ENCODE data around the gene ATP6V1B1. TPM values are rescaled to one million over a fixed set of nuclear protein-coding genes. Genes with fewer than 3 reads are reported as not detected.

ATP6V1B1 gene
- total and polyA plus RNA-seq, 2 of the 13 experiments (the other 11 are each of a cell fraction or from before 2014, with no cell fraction given), result 0.58 to 1.6 TPM

GRCh38 chr2:70936979-70937811 is 1.5 kb downstream of the ATP6V1B1 start (continued):
- TF ChIP-seq NR2F1 (CRISPR knock-in tag; IDR thresholded peaks at IDR 0.05) (no peak), ZNF234 (CRISPR knock-in tag; conservative IDR thresholded peaks at IDR 0.05) (no peak), SMARCC2 (IDR thresholded peaks at IDR 0.05) (no peak), ZNF484 (CRISPR knock-in tag; IDR thresholded peaks at IDR 0.05; ENCODE audit: borderline replicate concordance, low read depth) (no peak), MLLT10 (CRISPR knock-in tag; IDR thresholded peaks at IDR 0.05) (no peak), ZNF460 (CRISPR knock-in tag; IDR thresholded peaks at IDR 0.05; ENCODE audit: borderline replicate concordance) (no peak), TOE1 (CRISPR knock-in tag; IDR thresholded peaks at IDR 0.05) (no peak), ARID4A (CRISPR knock-in tag; IDR thresholded peaks at IDR 0.05; ENCODE audit: borderline replicate concordance) (0 out of 2 replicates have a peak, but pooled peaks have one; percentile 15), HNF1A (IDR thresholded peaks at IDR 0.05; ENCODE audit: low read depth) (no peak), HNF1A (CRISPR knock-in tag; IDR thresholded peaks at IDR 0.05; ENCODE audit: borderline replicate concordance) (0 out of 2 replicates have a peak, but pooled peaks have one; percentile 3), AHR (CRISPR knock-in tag; IDR thresholded peaks at IDR 0.05) (no peak), KAT8 (CRISPR knock-in tag; IDR thresholded peaks at IDR 0.05) (no peak), ZNF691 (CRISPR knock-in tag; IDR thresholded peaks at IDR 0.05; ENCODE audit: borderline replicate concordance, low read depth) (no peak), ZNF687 (CRISPR knock-in tag; IDR thresholded peaks at IDR 0.05) (no peak), ESRRA (CRISPR knock-in tag; IDR thresholded peaks at IDR 0.05; ENCODE audit: low read depth) (0 out of 2 replicates have a peak, but pooled peaks have one; percentile 18)

Measured in HepG2 (cell line).